A673 (cell line): ENCODE measurements around the gene C1orf167. TPM values are rescaled to one million over a fixed set of nuclear protein-coding genes. Genes with fewer than 3 reads are reported as not detected.

Experiments used
- BruUV-seq: library from RNA; stranded (reverse); fragments of 400-500 nt; replicated peaks from 2 replicates; lab custom pipeline; 2021; lab: Mats Ljungman, UMichigan
- CTCF ChIA-PET: fragments of 300-600 bp; sonication (Branson Sonifier 250); formaldehyde crosslinking; loops from one replicate; lab custom pipeline; 2022; ENCODE audit warnings: antibody characterized with exemption; lab: Charles Lee
- POLR2A ChIA-PET: fragments of 300-600 bp; sonication (Branson Sonifier 250); formaldehyde crosslinking; loops from one replicate; lab custom pipeline; 2022; ENCODE audit warnings: antibody characterized with exemption; ENCODE audit not compliant: low non-redundant PET; lab: Charles Lee
- DNase-seq: peaks from one replicate; pipeline ENCODE4 v3.0.0-alpha.2; 2015; ENCODE audit warnings: low spot score
- H3K27ac ChIP-seq: fragments of 200-600 bp; sonication (generic); 2 replicates; pipeline ENCODE4 v1.5.1; 2016; ENCODE audit warnings: mixed run types, low read depth, mild to moderate bottlenecking, mixed read lengths, antibody characterized with exemption, low read length; ENCODE audit not compliant: poor library complexity, severe bottlenecking
- H3K27me3 ChIP-seq: fragments of 200-600 bp; sonication (generic); replicated peaks from 2 replicates; pipeline ENCODE4 v1.6.1; 2017; ENCODE audit warnings: mixed run types, low read depth, mild to moderate bottlenecking, mixed read lengths, antibody characterized with exemption, low read length; ENCODE audit not compliant: insufficient read depth, poor library complexity
- H3K36me3 ChIP-seq: fragments of 200-600 bp; sonication (generic); 2 replicates; pipeline ENCODE4 v1.6.1; 2016; ENCODE audit warnings: mixed run types, mild to moderate bottlenecking, mixed read lengths, antibody characterized with exemption, low read length; ENCODE audit not compliant: insufficient read depth, poor library complexity, severe bottlenecking
- H3K4me1 ChIP-seq: fragments of 200-600 bp; sonication (generic); 2 replicates; pipeline ENCODE4 v1.6.1; 2017; ENCODE audit warnings: mixed run types, mild to moderate bottlenecking, mixed read lengths, antibody characterized with exemption, low read length; ENCODE audit not compliant: insufficient read depth, poor library complexity, severe bottlenecking
- H3K4me3 ChIP-seq: fragments of 200-600 bp; sonication (generic); 2 replicates; pipeline ENCODE4 v1.5.1; 2016; ENCODE audit warnings: low read depth, mixed run types, mild to moderate bottlenecking, mixed read lengths, low read length; ENCODE audit not compliant: poor library complexity, severe bottlenecking
- H3K9me3 ChIP-seq: fragments of 200-600 bp; sonication (generic); 2 replicates; pipeline ENCODE4 v1.6.1; 2016; ENCODE audit warnings: mixed run types, low read depth, mild to moderate bottlenecking, mixed read lengths, antibody characterized with exemption, low read length; ENCODE audit not compliant: poor library complexity, severe bottlenecking
- EZH2 ChIP-seq: fragments of 200-600 bp; sonication (generic); IDR thresholded peaks from 2 replicates; pipeline ENCODE4 v1.6.1; 2017; ENCODE audit warnings: borderline replicate concordance, low read depth, mild to moderate bottlenecking, mixed read lengths, antibody characterized with exemption, low read length; ENCODE audit not compliant: poor library complexity, severe bottlenecking
- intact Hi-C: fragments of 100-400 bp; cut with micrococcal nuclease; formaldehyde crosslinking; loops from one replicate; pipeline ENCODE4 v1.10.0; 2022; ENCODE audit not compliant: unreplicated experiment
- total RNA-seq: library from RNA; stranded (reverse); gene quantifications from 2 replicates; pipeline ENCODE4 v1.2.3, GENCODE V29; 2021
- TF ChIP-seq, protein P1 (sequence below): fragments of 300-800, 200-600 bp; sonication (generic); conservative IDR thresholded peaks from 2 replicates; pipeline ENCODE4 v1.5.1; 2017; ENCODE audit warnings: low read depth, mild to moderate bottlenecking, antibody characterized with exemption, low read length, moderate library complexity, mixed read lengths

The C1orf167 gene
- total RNA-seq, 1 experiment from 2014 or later: not detected

DNA sequence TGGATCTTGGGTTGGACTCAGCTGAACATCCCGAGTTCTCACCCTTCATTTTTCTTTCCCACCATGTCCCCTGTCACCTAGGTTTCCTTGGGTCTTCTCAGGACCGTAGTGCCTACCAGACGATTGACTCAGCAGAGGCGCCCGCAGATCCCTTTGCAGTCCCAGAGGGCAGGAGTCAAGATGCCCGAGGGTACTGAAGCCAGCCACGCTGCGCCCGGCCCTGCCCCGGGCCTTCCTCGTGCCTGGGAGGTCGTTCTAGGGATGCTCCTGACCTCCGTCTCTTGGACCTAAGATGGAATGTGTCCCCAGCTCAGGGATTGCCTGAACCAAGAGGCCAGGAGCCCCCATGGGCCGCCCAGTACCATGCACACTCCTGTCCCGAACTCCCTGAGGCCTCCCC lies 12.0 kb upstream of the C1orf167 start:
- H3K36me3 ChIP-seq: no peaks in the 10 kb centered on the region
- no TSS peak for BruUV-seq
- intact Hi-C loops: no loop called here
- ChIA-PET POLR2A (no interaction called here), CTCF (no interaction called here)
- H3K27me3 ChIP-seq: no peaks in the 10 kb centered on the region
- peaks cover 5% of the 10 kb centered on the region for H3K4me1 ChIP-seq
- DNase-seq: no peak
- TF ChIP-seq, protein P1, sequence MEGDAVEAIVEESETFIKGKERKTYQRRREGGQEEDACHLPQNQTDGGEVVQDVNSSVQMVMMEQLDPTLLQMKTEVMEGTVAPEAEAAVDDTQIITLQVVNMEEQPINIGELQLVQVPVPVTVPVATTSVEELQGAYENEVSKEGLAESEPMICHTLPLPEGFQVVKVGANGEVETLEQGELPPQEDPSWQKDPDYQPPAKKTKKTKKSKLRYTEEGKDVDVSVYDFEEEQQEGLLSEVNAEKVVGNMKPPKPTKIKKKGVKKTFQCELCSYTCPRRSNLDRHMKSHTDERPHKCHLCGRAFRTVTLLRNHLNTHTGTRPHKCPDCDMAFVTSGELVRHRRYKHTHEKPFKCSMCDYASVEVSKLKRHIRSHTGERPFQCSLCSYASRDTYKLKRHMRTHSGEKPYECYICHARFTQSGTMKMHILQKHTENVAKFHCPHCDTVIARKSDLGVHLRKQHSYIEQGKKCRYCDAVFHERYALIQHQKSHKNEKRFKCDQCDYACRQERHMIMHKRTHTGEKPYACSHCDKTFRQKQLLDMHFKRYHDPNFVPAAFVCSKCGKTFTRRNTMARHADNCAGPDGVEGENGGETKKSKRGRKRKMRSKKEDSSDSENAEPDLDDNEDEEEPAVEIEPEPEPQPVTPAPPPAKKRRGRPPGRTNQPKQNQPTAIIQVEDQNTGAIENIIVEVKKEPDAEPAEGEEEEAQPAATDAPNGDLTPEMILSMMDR: no peak
- TF ChIP-seq EZH2: no peak
- H3K4me3 ChIP-seq: no peak overlapping the region
- no peak overlapping the region for H3K27ac ChIP-seq
- H3K9me3 ChIP-seq: no peaks in the 10 kb centered on the region

DNA sequence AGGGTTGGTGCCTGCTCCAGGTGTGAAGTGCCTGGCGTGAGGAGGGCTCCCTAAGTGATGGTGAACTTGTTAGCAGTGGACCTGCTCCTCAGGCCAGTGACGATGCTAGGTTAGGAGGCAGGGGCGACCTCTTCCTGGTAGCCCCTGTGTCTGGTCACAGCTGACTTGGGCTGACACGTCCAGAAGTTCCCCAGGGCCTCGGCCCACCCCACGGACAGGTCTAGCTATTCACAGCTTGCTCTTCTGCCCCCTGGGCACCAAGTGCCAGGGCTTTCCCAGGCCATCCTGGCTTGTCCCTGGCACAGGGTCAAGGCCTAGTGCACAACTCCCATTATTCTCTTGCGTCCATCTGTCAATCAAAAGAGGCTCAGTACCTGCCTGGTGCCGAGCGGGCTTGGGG lies 10.9 kb upstream of the C1orf167 start:
- no peaks in the 10 kb centered on the region for H3K36me3 ChIP-seq
- no peak for TF ChIP-seq EZH2
- TF ChIP-seq, protein P1: no peak
- ChIA-PET CTCF (no interaction called here), POLR2A (no interaction called here)
- no peak for DNase-seq
- no peaks in the 10 kb centered on the region for H3K9me3 ChIP-seq
- H3K4me1 ChIP-seq: peaks cover 5% of the 10 kb centered on the region
- no peak overlapping the region for H3K4me3 ChIP-seq
- H3K27me3 ChIP-seq: no peaks in the 10 kb centered on the region
- H3K27ac ChIP-seq: no peak overlapping the region
- no TSS peak for BruUV-seq
- intact Hi-C loops: no loop called here

DNA sequence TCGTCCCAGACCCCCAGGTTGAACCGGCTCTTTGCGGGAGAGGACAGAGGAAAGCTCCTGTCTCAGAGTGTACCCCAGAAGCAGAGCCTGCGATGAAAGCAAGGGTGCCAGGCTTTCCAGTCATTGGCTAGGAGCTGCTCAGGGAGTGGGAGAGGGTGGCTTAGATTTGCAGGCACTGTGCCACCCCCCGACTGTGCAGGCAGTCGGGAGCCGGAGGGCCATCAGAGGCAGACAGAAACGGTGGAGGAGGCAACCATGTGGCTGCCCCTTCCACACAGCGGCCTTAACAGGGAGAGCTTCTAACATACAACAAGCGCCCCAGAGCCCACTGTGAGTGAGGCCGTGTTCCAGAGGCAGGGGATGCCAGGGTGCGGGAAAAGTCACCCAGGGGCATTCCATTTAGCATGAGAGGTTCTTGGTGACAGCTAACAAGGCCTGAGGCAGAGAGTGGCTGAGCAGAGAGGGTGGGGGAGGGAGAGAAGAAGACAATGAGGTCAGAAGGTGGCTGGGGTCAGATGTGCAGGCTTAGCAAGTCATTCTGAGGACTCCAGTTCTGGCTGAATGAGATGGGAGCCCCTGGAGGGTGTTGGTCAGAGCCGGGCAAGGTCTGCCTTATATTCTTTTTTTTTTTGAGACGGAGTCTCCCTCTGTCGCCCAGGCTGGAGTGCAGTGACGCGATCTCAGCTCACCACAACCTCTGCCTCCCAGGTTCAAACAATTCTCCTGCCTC lies 9.5 kb upstream of the C1orf167 start:
- Histone ChIP-seq H3K9me3 (no peaks in the 10 kb centered on the region), H3K4me1 (peaks cover 5% of the 10 kb centered on the region), H3K27me3 (no peaks in the 10 kb centered on the region), H3K36me3 (no peaks in the 10 kb centered on the region), H3K27ac (no peak overlapping the region), H3K4me3 (no peak overlapping the region)
- peak; percentile 35 for DNase-seq
- ChIA-PET POLR2A (interaction anchor here (0.6 kb wide), 1 partner anchor 73 kb away, joined by 9 read pairs; no protein-coding TSS in a partner anchor), CTCF (no interaction called here)
- BruUV-seq: no TSS peak
- no peak for TF ChIP-seq EZH2
- TF ChIP-seq, protein P1: no peak
- intact Hi-C loops: no loop called here
